HG02973 (cell line): Measurements from ENCODE around the gene FSTL5.
"Not testable (repeated sequence)": the region's sequence is repeated elsewhere in the genome, so short reads cannot be mapped to it uniquely, and the experiment has no call there.

Source experiments
- ATAC-seq: cut with Tn5 transposase; IDR thresholded peaks from one replicate; pipeline ENCODE4 v1.9.1; 2021; ENCODE audit warnings: moderate library complexity; ENCODE audit not compliant: unreplicated experiment

The FSTL5 gene

GRCh38 chr4:162104459-162105124, 59.2 kb downstream of the FSTL5 start:
- ATAC-seq, result no peak

GRCh38 chr4:162103908-162104307, 59.9 kb downstream of the FSTL5 start:
- ATAC-seq, result not testable (repeated sequence)

GRCh38 chr4:162102713-162103112, 61.1 kb downstream of the FSTL5 start:
- no peak for ATAC-seq

- no peak for ATAC-seq
Measured at GRCh38 chr4:162101337-162101736, 62.5 kb downstream of the FSTL5 start.

- ATAC-seq, result no peak
Measured at GRCh38 chr4:162075726-162076125, 88.1 kb downstream of the FSTL5 start.

GRCh38 chr4:162061214-162061613, 102.6 kb downstream of the FSTL5 start:
- no peak for ATAC-seq

GRCh38 chr4:162059656-162060055, 104.1 kb downstream of the FSTL5 start:
- no peak for ATAC-seq

- no peak for ATAC-seq
Measured at GRCh38 chr4:162056990-162057389, 106.8 kb downstream of the FSTL5 start.

GRCh38 chr4:162046135-162046534, 117.7 kb downstream of the FSTL5 start:
- ATAC-seq, result no peak

- no peak for ATAC-seq
Measured at GRCh38 chr4:162038112-162038511, 125.7 kb downstream of the FSTL5 start.

- no peak for ATAC-seq
Measured at GRCh38 chr4:162017863-162018262, 145.9 kb downstream of the FSTL5 start.

- ATAC-seq, result no peak
Measured at GRCh38 chr4:162016991-162017390, 146.8 kb downstream of the FSTL5 start.

- no peak for ATAC-seq
Measured at GRCh38 chr4:162016219-162016618, 147.6 kb downstream of the FSTL5 start.

GRCh38 chr4:162015090-162015489, 148.7 kb downstream of the FSTL5 start:
- no peak for ATAC-seq

- ATAC-seq, result no peak
Measured at GRCh38 chr4:162011089-162011488, 152.7 kb downstream of the FSTL5 start.

GRCh38 chr4:162010362-162010761, 153.4 kb downstream of the FSTL5 start:
- ATAC-seq, result no peak

- no peak for ATAC-seq
Measured at GRCh38 chr4:161992317-161992716, 171.5 kb downstream of the FSTL5 start.

GRCh38 chr4:161991811-161992210, 172.0 kb downstream of the FSTL5 start:
- ATAC-seq, result no peak

GRCh38 chr4:161990721-161991120, 173.1 kb downstream of the FSTL5 start:
- no peak for ATAC-seq

- no peak for ATAC-seq
Measured at GRCh38 chr4:161988946-161989345, 174.9 kb downstream of the FSTL5 start.

- no peak for ATAC-seq
Measured at GRCh38 chr4:161987611-161988010, 176.2 kb downstream of the FSTL5 start.

- ATAC-seq, result no peak
Measured at GRCh38 chr4:161952382-161952781, 211.4 kb downstream of the FSTL5 start.
